ENCODE results near the gene CGA.
"Not testable (repeated sequence)": the region's sequence is repeated elsewhere in the genome, so short reads cannot be mapped to it uniquely, and the experiment has no call there.

Gene CGA

DNA sequence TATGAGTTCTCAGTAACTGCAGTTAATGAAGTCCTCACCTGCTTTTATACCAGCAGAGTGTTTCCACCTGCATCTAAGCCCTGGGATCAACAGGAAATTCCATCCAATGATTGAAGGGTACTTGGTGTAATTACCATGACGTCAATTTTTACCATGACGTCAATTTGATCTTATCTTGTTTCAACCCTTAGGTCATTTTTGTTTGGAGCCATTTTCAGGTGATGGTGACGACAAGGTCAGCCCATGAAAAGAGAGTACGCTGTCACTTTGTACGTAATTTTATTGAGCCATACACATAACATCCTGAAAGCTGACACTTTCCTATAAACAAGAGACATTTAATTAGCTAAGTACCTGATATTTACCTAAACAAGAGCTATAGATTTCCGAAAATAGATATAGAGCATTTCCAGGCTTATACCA, at the start of gene CGA:
CGA (minus strand) TSS at position 20 of the 423 bp plus-strand sequence. CDS start 6,906 bp downstream, outside the sequence.
- no peak for DNase-seq (ENCODE audit: low read depth)

DNA sequence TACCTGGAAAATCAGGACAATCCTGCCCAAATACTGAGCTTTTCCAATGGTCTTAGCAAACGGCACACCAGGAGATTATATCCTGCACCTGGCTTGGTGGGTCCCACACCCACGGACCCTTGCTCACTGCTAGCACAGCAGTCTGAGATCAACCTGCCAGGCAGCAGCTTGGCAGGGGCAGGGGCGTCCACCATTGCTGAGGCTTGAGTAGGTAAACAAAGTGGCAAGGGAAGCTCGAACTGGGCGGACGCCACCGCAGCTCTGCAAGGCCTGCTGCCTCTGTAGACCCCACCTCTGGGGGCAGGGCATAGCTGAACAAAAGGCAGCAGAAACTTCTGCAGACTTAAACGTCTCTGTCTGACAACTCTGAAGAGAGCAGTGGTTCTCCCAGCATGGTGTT, 45.0 kb upstream of the CGA start:
- DNase-seq (ENCODE audit: low read depth) = not testable (repeated sequence)

DNA sequence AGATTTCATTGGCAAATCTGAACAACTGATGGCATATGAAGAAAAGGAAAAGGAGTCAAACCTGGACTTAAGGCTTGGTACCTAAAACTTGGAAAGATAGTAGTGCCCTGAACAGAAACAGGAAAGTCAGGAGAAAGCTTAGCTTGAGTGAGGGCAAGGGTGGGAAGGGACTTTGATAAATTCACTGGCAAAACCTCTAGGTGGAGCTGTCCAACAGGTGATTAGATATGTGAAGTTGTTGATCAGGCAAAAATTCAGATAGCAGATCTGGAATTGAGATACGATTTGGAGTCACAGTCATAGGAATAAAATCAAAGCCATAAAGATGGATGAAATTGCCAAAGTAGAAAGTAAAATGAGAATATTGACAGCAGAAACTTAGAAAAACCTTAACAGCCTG, 44.3 kb upstream of the CGA start:
- DNase-seq (ENCODE audit: low read depth) = peak; percentile 15

DNA sequence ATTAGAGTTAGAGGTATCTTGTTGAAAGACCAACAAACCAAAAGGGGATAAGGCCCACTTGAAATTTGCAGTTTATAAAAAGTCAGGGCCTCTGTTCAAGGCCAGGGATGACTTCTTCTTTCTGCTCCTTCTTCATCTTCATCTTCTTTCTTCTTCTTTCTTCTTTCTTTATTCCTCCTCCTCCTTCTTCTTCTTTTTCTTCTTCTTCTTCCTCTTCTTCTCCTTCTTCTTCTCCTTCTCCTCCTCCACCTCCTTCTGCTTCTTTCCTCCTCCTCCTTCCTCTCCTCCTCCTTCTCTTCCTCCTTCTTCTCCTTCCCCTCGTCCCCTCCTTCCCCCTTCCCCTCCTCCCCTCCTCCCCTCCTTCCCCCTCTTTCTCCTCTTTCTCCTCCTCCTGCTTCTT, 42.1 kb upstream of the CGA start:
- no peak for DNase-seq (ENCODE audit: low read depth)

DNA sequence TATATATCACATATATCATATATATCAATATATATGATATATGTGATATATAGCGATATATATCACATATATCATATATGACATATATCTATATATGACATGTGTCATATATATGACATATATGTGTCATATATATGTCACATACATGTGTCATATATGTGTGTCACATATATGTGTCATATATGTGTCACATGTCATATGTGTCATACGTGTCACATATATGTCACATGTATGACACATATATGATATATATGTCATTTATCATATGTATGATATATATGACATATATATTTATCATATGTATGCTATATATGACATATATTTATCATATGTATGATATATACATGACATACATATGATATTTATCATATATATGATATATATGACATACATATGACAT, 32.8 kb upstream of the CGA start:
- DNase-seq (ENCODE audit: low read depth) = no peak

GRCh38 chr6:87126501-87126900, 31.6 kb upstream of the CGA start:
- no peak for DNase-seq (ENCODE audit: low read depth)

DNA sequence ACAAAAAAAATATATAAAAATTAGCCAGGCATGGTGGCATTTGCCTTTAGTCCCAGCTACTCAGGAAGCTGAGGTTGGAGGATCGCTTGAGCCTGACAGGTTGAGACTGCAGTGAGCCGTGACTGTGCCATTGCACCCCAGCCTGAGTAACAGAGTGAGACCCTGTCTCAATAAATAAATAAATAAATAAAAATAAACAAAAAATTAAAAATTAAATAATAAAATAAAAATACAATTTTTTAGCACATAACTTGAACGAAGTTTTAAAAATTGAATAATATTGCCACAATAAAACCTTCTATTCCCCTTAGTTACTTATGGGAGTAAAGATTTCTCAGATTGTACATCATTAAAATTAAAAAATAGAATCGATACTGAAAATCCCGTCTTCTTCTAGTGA, 29.2 kb upstream of the CGA start:
- no peak for DNase-seq (ENCODE audit: low read depth)

GRCh38 chr6:87122477-87122876, 27.6 kb upstream of the CGA start:
- no peak for DNase-seq (ENCODE audit: low read depth)

DNA sequence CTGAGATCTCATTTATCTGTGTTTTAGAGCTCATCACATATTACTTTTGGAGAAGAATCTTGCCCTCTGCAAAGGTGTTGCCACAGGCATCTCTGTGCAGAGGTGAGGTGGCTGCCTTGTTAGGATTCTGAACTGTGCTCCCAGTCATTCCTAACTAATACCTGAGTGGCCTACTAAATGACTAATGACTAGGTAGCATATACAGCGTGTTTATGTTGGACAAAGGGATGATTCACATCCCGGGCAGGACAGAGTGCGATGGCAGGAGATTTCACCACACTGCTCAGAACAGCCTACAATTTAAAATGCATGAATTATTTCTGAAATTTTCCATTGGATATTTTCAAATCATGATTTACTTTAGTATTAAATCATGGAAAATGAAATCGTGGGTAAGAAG, 23.1 kb upstream of the CGA start:
- no peak for DNase-seq (ENCODE audit: low read depth)

- DNase-seq (ENCODE audit: low read depth) = no peak
Observed at GRCh38 chr6:87116922-87117321, 22.0 kb upstream of the CGA start.

- no peak for DNase-seq (ENCODE audit: low read depth)
Observed at GRCh38 chr6:87115402-87116135, 20.7 kb upstream of the CGA start.

DNA sequence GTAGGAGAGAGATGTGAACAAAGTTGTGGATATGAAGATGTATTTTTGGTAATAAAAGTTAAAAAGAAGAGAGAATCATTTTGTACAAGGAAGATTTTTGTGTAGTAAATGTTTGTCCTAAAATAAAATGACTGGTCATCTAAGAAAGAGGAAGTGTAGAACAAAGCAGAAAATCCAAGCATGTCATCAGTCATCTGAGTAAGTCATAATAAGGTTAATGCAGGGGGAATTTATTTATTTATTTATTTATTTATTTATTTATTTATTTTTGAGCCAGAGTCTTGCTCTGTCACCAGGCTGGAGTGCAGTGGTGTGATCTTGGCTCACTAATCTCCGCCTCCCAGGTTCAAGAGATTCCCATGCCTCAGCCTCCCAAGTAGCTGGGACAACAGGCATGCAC, 15.7 kb upstream of the CGA start:
- no peak for DNase-seq (ENCODE audit: low read depth)

- DNase-seq (ENCODE audit: low read depth) = no peak
Observed at GRCh38 chr6:87105823-87106222, 10.9 kb upstream of the CGA start.

DNA sequence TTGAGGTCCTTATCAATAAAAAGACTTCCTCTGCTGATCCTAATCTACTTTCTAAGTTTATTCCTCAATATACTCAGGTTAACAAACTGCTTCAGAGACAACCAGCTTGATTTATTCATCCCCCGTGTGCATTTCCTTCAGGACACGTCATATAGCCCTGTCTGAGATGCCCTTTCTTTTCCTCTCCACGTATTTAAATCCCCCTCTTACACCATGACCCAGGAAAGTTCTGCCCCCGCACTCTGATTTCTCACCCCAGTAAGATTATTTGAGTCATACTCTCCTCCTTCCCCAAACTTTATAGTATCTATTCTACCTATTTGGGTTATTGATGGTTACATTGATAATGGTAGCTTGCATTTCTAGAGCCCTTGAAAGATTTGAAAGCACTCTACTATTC, 9.8 kb upstream of the CGA start:
- DNase-seq (ENCODE audit: low read depth) = no peak

- no peak for DNase-seq (ENCODE audit: low read depth)
Observed at GRCh38 chr6:87103977-87104601, 9.2 kb upstream of the CGA start.

DNA sequence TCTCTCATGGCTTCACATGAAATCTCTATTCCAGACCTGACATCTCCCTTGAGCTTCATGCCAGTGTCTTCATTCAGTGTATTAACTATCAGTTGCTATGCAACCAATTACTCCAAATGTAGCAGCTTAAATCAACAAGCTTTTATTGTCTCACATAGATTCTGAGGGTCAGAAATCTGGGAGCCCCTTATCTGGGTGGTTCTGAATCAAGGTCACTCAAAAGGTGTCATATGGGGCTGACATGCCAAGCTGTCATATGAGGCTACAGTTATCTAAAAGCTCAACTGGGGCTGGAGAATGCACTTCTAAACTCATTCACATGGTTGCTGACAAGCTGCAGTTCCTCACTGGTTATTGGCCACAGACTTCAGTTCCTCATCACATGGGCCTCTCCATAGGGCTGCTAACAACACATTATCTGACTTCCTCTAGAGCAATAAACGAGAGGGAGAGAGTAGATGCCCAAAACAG, 7.3 kb upstream of the CGA start:
- no peak for DNase-seq (ENCODE audit: low read depth)

DNA sequence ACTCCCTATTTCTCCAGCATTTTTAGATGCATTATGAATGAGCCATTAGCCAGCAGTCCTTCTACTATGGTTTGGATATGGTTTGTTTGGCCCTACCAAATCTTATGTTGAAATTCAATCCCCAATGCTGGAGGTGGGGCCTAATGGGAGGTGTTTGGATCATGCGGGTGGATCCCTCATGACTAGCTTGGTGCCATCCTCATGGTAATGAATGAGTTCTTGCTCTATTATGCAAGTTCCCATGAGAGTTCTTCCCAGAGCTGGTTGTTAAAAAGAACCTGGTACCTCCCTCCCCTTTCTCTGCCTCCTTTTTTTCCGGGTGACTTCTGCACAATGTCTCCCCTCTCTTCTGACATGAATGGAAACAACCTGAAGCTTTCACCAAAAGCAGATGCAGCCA, 6.2 kb upstream of the CGA start:
- DNase-seq (ENCODE audit: low read depth) = no peak

GRCh38 chr6:87100216-87100615, 5.3 kb upstream of the CGA start:
- no peak for DNase-seq (ENCODE audit: low read depth)

GRCh38 chr6:87099472-87099871, 4.6 kb upstream of the CGA start:
- DNase-seq (ENCODE audit: low read depth) = no peak

GRCh38 chr6:87094576-87094975, 330 bp downstream of the CGA start:
- no peak for DNase-seq (ENCODE audit: low read depth)

GRCh38 chr6:87093651-87094050, 1.3 kb downstream of the CGA start:
- no peak for DNase-seq (ENCODE audit: low read depth)

DNA sequence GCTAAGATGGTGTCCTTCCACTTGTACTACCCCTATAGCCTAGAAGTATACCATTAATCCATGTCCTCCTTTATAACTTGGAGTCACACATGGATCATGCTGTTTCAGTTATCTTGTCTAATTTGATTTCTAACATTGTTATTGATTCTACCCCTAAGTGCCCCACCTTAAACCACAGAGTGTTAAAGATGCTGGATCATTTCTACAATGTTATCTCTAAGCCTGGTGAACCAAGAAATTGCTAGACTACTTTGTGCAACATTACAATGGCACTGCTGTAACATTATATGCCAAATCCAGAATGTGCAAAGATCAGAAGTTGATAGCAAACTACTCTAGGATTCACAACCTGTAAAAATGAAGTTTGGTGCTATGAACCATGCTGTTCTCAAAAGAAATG, 1.7 kb downstream of the CGA start:
- no peak for DNase-seq (ENCODE audit: low read depth)

- DNase-seq (ENCODE audit: low read depth) = no peak
Observed at GRCh38 chr6:87092435-87092834, 2.5 kb downstream of the CGA start.

- DNase-seq (ENCODE audit: low read depth) = no peak
Observed at GRCh38 chr6:87089135-87089534, 5.8 kb downstream of the CGA start.

Data from stimulated activated CD8-positive, alpha-beta memory T cell treated with anti-CD3 and anti-CD28 coated beads, Interleukin-12 subunit alpha, Interleukin-12 subunit beta, amount 100 ng/mL, for 1 hour (primary cell).